ENCODE results near the gene ATP11A.
A peak's percentile ranks its signal among the peaks of the same experiment; 100 is the strongest.
"Not testable (repeated sequence)": the region's sequence is repeated elsewhere in the genome, so short reads cannot be mapped to it uniquely, and the experiment has no call there.

Gene ATP11A

GRCh38 chr13:112693831-112694497 is 4.1 kb downstream of the ATP11A start:
- peak; percentile 66 for DNase-seq

GRCh38 chr13:112695121-112695520 is 5.3 kb downstream of the ATP11A start:
- DNase-seq: no peak

GRCh38 chr13:112696001-112696868 is 6.4 kb downstream of the ATP11A start:
- no peak for DNase-seq

- no peak for DNase-seq
Measured at GRCh38 chr13:112696869-112697465, 7.1 kb downstream of the ATP11A start.

GRCh38 chr13:112697756-112698655 is 8.2 kb downstream of the ATP11A start:
- no peak for DNase-seq

GRCh38 chr13:112699322-112699918 is 9.6 kb downstream of the ATP11A start:
- no peak for DNase-seq

GRCh38 chr13:112700291-112701060 is 10.6 kb downstream of the ATP11A start:
- no peak for DNase-seq

- no peak for DNase-seq
Measured at GRCh38 chr13:112702341-112702985, 12.6 kb downstream of the ATP11A start.

GRCh38 chr13:112702986-112703379 is 13.1 kb downstream of the ATP11A start:
- peak; percentile 37 for DNase-seq

- no peak for DNase-seq
Measured at GRCh38 chr13:112703449-112704284, 13.8 kb downstream of the ATP11A start.

GRCh38 chr13:112704308-112705145 is 14.7 kb downstream of the ATP11A start:
- no peak for DNase-seq

GRCh38 chr13:112705286-112705685 is 15.4 kb downstream of the ATP11A start:
- no peak for DNase-seq

- DNase-seq: no peak
Measured at GRCh38 chr13:112706171-112706570, 16.3 kb downstream of the ATP11A start.

- DNase-seq: no peak
Measured at GRCh38 chr13:112708560-112709240, 18.9 kb downstream of the ATP11A start.

- not testable (repeated sequence) for DNase-seq
Measured at GRCh38 chr13:112709316-112709715, 19.5 kb downstream of the ATP11A start.

GRCh38 chr13:112709825-112710783 is 20.3 kb downstream of the ATP11A start:
- no peak for DNase-seq

GRCh38 chr13:112710855-112711527 is 21.2 kb downstream of the ATP11A start:
- no peak for DNase-seq
